ENCODE data around the gene SLC36A1.

The SLC36A1 gene

DNA sequence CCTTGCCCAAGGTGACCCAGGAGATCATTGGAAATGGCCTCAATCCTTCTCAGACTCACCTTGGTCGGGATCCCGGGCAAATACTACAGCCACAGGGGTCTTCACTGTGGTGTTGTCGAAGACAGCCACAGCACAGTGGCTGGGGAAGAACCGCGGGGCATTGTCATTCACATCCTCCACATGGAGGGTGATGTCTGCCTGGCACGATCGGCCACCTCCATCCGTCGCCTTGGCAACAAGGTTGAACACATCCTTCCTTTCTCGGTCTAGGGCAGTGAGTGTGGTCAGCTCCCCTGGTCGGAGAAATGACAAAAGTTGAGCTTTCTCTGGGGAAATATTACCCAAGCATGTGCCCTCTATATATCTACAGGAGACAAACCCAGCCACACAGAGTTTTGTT lies 86.9 kb downstream of the SLC36A1 start:
- Histone ChIP-seq H4K20me1 (ENCODE audit: insufficient read depth) (no peaks in the 10 kb centered on the region), H3K79me2 (ENCODE audit: insufficient read depth, low read depth) (no peaks in the 10 kb centered on the region), H2AFZ (ENCODE audit: low read depth) (no peak overlapping the region), H3K36me3 (ENCODE audit: insufficient read depth) (no peaks in the 10 kb centered on the region), H3K4me1 (ENCODE audit: low read depth, poor library complexity, severe bottlenecking) (no peaks in the 10 kb centered on the region), H3K27me3 (ENCODE audit: insufficient read depth, low read depth) (no peaks in the 10 kb centered on the region), H3K27ac (no peak overlapping the region), H3K4me2 (no peak overlapping the region), H3K9ac (no peak overlapping the region), H3K4me3 (IDR thresholded peaks at IDR 0.05; ENCODE audit: insufficient read depth, low read depth, low read length) (no peak overlapping the region)
- TF ChIP-seq, protein P1, sequence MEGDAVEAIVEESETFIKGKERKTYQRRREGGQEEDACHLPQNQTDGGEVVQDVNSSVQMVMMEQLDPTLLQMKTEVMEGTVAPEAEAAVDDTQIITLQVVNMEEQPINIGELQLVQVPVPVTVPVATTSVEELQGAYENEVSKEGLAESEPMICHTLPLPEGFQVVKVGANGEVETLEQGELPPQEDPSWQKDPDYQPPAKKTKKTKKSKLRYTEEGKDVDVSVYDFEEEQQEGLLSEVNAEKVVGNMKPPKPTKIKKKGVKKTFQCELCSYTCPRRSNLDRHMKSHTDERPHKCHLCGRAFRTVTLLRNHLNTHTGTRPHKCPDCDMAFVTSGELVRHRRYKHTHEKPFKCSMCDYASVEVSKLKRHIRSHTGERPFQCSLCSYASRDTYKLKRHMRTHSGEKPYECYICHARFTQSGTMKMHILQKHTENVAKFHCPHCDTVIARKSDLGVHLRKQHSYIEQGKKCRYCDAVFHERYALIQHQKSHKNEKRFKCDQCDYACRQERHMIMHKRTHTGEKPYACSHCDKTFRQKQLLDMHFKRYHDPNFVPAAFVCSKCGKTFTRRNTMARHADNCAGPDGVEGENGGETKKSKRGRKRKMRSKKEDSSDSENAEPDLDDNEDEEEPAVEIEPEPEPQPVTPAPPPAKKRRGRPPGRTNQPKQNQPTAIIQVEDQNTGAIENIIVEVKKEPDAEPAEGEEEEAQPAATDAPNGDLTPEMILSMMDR (conservative IDR thresholded peaks at IDR 0.05; ENCODE audit: low read depth, low read length): no peak

DNA sequence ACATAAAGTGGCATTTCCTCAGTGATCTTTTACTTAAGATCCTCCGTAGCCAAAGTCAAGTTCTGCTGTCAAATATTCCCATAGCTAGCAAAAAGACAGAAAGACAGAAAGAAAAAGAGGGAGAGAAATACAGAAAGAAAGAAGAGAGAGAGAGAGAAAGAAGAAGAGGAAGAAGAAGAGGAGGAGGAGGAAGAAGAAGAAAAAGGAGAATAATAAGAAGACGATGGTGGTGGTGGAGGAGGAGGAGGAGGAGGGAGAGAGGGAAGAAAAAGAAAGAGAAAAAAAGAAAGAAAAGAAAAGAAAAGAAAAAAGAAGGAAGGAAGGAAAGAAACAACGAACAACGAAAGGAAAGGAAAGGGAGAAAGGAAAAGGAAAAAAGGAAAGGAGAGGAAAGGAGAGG lies 89.6 kb downstream of the SLC36A1 start:
- no peak overlapping the region for H3K4me2 ChIP-seq
- no peak overlapping the region for H2AFZ ChIP-seq (ENCODE audit: low read depth)
- no peaks in the 10 kb centered on the region for H3K79me2 ChIP-seq (ENCODE audit: insufficient read depth, low read depth)
- no peak overlapping the region for H3K9ac ChIP-seq
- no peaks in the 10 kb centered on the region for H3K27me3 ChIP-seq (ENCODE audit: insufficient read depth, low read depth)
- H3K36me3 ChIP-seq (ENCODE audit: insufficient read depth): no peaks in the 10 kb centered on the region
- H3K27ac ChIP-seq: no peak overlapping the region
- H3K4me3 ChIP-seq (IDR thresholded peaks at IDR 0.05; ENCODE audit: insufficient read depth, low read depth, low read length): no peak overlapping the region
- TF ChIP-seq, protein P1 (conservative IDR thresholded peaks at IDR 0.05; ENCODE audit: low read depth, low read length): no peak
- H3K4me1 ChIP-seq (ENCODE audit: low read depth, poor library complexity, severe bottlenecking): no peaks in the 10 kb centered on the region
- no peaks in the 10 kb centered on the region for H4K20me1 ChIP-seq (ENCODE audit: insufficient read depth)

DNA sequence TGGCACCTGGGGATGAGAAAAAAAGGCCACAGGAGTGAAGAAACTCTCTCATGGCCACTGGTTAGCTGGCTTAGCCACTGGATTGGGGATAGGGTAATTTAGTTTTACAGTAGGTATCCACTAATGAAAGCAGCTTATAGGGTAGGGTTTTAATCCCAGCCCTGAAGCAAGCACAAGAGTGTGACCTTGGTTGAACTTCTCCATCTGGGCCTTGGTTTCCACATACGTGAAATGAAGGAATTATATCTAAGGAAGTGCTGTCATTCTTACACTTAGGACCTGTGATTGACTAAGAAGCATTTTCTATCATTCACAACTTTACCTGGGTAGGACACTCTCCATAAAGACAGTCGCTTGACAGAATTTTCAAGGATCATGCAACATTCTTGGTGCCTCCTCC lies 94.2 kb downstream of the SLC36A1 start:
- Histone ChIP-seq H3K27me3 (ENCODE audit: insufficient read depth, low read depth) (no peaks in the 10 kb centered on the region), H3K4me3 (IDR thresholded peaks at IDR 0.05; ENCODE audit: insufficient read depth, low read depth, low read length) (no peak overlapping the region), H3K79me2 (ENCODE audit: insufficient read depth, low read depth) (no peaks in the 10 kb centered on the region), H3K9ac (no peak overlapping the region), H2AFZ (ENCODE audit: low read depth) (no peak overlapping the region), H3K27ac (no peak overlapping the region), H3K36me3 (ENCODE audit: insufficient read depth) (no peaks in the 10 kb centered on the region), H3K4me1 (ENCODE audit: low read depth, poor library complexity, severe bottlenecking) (no peaks in the 10 kb centered on the region), H4K20me1 (ENCODE audit: insufficient read depth) (no peaks in the 10 kb centered on the region), H3K4me2 (no peak overlapping the region)
- TF ChIP-seq, protein P1 (conservative IDR thresholded peaks at IDR 0.05; ENCODE audit: low read depth, low read length): no peak

All from KMS-11 (cell line).